Uterus (tissue), 2 donors: ENCODE data around the gene ICA1L.

Experiments
- CTCF ChIP-seq, 4 experiments: fragments of 200-600 bp in 2 of 4; fragments of 450-650 bp in 2 of 4; sonication (generic) in 2 of 4; IDR thresholded peaks; one replicate each; pipeline ENCODE4 v1.5.1; 2016 to 2019; ENCODE audit warnings: antibody characterized with exemption in 4 of 4, mild to moderate bottlenecking in 2 of 4, moderate library complexity in 1 of 4
- POLR2A ChIP-seq, 2 donors: fragments of 450-650 bp; IDR thresholded peaks; one replicate each; pipeline ENCODE4 v1.6.1; 2016; ENCODE audit warnings: antibody characterized with exemption in 2 of 2, mild to moderate bottlenecking in 1 of 2, moderate library complexity in 1 of 2

- TF ChIP-seq POLR2A (IDR thresholded peaks at IDR 0.05) (no peak), CTCF (IDR thresholded peaks at IDR 0.05) (no peak)
Observed at GRCh38 chr2:202723746-202724145, 147.8 kb downstream of the ICA1L start.
